ENCODE measurements around the gene CORO2B.
"Not testable (repeated sequence)": the region's sequence is repeated elsewhere in the genome, so short reads cannot be mapped to it uniquely, and the experiment has no call there.

The CORO2B gene

DNA sequence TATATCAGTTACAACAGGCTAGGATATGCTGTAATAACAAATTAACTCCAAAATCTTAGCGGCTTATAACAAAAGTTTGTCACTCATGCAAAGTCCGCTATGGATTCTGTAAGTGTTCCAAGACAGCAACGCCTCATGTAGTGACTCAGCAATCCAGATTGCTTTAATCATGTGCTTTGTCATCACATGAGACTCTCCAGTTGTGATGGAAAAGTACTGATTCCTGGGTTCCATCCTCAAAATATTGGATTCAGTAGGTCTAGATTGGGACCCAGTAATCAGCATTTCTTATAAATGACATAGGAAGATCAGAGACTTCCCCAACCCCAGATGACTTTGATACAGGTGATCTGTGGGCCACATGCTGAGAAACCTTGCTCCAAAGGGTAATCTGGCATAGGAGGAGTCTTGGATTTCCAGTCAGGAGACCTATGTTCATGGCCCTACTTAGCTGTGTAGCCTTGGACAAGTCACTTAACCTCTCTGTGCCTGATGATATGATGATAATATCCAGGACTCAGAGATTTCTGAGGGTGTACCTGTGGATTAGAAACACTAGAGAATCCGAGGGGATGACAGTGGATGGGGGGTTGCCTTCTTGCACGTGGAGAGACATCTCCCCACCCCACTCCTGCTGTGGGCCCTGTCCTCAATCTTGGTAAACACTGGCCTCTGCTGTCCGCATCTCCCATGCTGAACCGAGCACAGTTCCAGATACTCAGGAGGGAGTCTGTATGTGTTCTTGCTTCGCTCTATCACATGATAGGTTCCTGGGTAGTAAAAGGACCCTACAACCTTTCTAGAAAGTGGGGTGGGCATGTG is 65.5 kb downstream of the CORO2B start:
- no peaks in the 10 kb centered on the region for H4K20me1 ChIP-seq (ENCODE audit: insufficient read depth, low read length)
- H3K9me2 ChIP-seq (replicated peaks; ENCODE audit: insufficient read depth, low read length): no peaks in the 10 kb centered on the region
- DNase-seq: no peak
- no peak overlapping the region for H3K27ac ChIP-seq (ENCODE audit: low read length)
- TF ChIP-seq EZH2phosphoT487 (IDR thresholded peaks at IDR 0.05; ENCODE audit: low read length): no peak
- TF ChIP-seq EZH2 (optimal IDR thresholded peaks at IDR 0.05; ENCODE audit: low read depth, low read length): no peak
- no peaks in the 10 kb centered on the region for H3K4me1 ChIP-seq (ENCODE audit: low read length)
- H3K4me3 ChIP-seq (ENCODE audit: low read length): no peak overlapping the region
- H3K9ac ChIP-seq (ENCODE audit: low read length): no peak overlapping the region
- H3K36me3 ChIP-seq (replicated peaks; ENCODE audit: insufficient read depth, low read length): no peaks in the 10 kb centered on the region
- no peak overlapping the region for H2AFZ ChIP-seq (ENCODE audit: low read length)
- no peaks in the 10 kb centered on the region for H3F3A ChIP-seq (ENCODE audit: insufficient read depth, low read length)
- no peak overlapping the region for H3K4me2 ChIP-seq (ENCODE audit: low read depth, low read length)
- no peaks in the 10 kb centered on the region for H3K9me3 ChIP-seq (replicated peaks; ENCODE audit: insufficient read depth, low read length)
- H3K79me2 ChIP-seq (ENCODE audit: low read length): no peaks in the 10 kb centered on the region
- no peaks in the 10 kb centered on the region for H3K27me3 ChIP-seq (replicated peaks; ENCODE audit: insufficient read depth, low read length)

DNA sequence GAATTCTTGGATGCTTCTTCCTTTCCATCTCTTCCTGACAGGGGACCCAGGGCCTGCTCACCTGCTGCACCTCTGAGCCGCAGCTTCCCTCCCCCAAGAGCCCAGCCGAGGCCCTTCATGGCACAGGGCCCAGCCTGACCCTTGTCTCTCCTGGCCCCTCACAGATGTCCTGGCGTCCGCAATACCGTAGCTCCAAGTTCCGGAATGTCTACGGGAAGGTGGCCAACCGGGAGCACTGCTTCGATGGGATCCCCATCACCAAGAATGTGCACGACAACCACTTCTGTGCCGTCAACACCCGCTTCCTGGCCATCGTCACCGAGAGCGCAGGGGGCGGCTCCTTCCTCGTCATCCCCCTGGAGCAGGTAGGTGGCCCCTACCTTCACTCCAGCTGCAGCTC is 66.2 kb downstream of the CORO2B start:
- Histone ChIP-seq H3K4me2 (ENCODE audit: low read depth, low read length) (no peak overlapping the region), H3F3A (ENCODE audit: insufficient read depth, low read length) (no peaks in the 10 kb centered on the region), H3K9me2 (replicated peaks; ENCODE audit: insufficient read depth, low read length) (no peaks in the 10 kb centered on the region), H3K79me2 (ENCODE audit: low read length) (no peaks in the 10 kb centered on the region), H3K36me3 (replicated peaks; ENCODE audit: insufficient read depth, low read length) (no peaks in the 10 kb centered on the region), H2AFZ (ENCODE audit: low read length) (no peak overlapping the region), H4K20me1 (ENCODE audit: insufficient read depth, low read length) (no peaks in the 10 kb centered on the region), H3K9me3 (replicated peaks; ENCODE audit: insufficient read depth, low read length) (no peaks in the 10 kb centered on the region), H3K27ac (ENCODE audit: low read length) (no peak overlapping the region), H3K4me1 (ENCODE audit: low read length) (no peaks in the 10 kb centered on the region), H3K4me3 (ENCODE audit: low read length) (no peak overlapping the region), H3K9ac (ENCODE audit: low read length) (no peak overlapping the region), H3K27me3 (replicated peaks; ENCODE audit: insufficient read depth, low read length) (no peaks in the 10 kb centered on the region)
- TF ChIP-seq EZH2phosphoT487 (IDR thresholded peaks at IDR 0.05; ENCODE audit: low read length) (no peak), EZH2 (optimal IDR thresholded peaks at IDR 0.05; ENCODE audit: low read depth, low read length) (no peak)
- TF ChIP-seq, protein P1, sequence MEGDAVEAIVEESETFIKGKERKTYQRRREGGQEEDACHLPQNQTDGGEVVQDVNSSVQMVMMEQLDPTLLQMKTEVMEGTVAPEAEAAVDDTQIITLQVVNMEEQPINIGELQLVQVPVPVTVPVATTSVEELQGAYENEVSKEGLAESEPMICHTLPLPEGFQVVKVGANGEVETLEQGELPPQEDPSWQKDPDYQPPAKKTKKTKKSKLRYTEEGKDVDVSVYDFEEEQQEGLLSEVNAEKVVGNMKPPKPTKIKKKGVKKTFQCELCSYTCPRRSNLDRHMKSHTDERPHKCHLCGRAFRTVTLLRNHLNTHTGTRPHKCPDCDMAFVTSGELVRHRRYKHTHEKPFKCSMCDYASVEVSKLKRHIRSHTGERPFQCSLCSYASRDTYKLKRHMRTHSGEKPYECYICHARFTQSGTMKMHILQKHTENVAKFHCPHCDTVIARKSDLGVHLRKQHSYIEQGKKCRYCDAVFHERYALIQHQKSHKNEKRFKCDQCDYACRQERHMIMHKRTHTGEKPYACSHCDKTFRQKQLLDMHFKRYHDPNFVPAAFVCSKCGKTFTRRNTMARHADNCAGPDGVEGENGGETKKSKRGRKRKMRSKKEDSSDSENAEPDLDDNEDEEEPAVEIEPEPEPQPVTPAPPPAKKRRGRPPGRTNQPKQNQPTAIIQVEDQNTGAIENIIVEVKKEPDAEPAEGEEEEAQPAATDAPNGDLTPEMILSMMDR (IDR thresholded peaks at IDR 0.05; ENCODE audit: low read length): no peak
- no peak for DNase-seq

DNA sequence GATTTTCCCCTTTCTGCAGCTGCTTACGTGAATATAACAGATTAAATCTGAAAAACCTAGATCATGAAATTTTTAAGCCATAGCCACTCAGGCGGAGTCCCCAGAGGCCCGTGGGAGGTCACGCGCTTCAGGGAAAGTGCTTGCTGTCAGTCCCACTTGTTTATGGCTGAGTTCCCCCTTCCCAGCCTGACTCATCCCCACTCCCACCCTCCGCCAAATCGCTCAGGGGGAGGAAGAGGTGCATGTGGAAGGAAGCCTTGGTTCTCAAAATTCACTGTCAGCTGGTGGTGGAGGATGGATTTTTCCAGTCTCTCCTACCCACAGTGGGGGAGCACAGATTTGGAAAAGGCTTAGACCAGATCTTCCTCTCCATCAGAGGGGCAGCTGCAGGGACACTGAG is 67.4 kb downstream of the CORO2B start:
- Histone ChIP-seq H3K4me1 (ENCODE audit: low read length) (no peaks in the 10 kb centered on the region), H2AFZ (ENCODE audit: low read length) (no peak overlapping the region), H4K20me1 (ENCODE audit: insufficient read depth, low read length) (no peaks in the 10 kb centered on the region), H3K9me3 (replicated peaks; ENCODE audit: insufficient read depth, low read length) (no peaks in the 10 kb centered on the region), H3K9me2 (replicated peaks; ENCODE audit: insufficient read depth, low read length) (no peaks in the 10 kb centered on the region), H3K36me3 (replicated peaks; ENCODE audit: insufficient read depth, low read length) (no peaks in the 10 kb centered on the region), H3K27me3 (replicated peaks; ENCODE audit: insufficient read depth, low read length) (no peaks in the 10 kb centered on the region), H3K27ac (ENCODE audit: low read length) (no peak overlapping the region), H3K79me2 (ENCODE audit: low read length) (no peaks in the 10 kb centered on the region), H3K9ac (ENCODE audit: low read length) (no peak overlapping the region), H3K4me3 (ENCODE audit: low read length) (no peak overlapping the region), H3K4me2 (ENCODE audit: low read depth, low read length) (no peak overlapping the region), H3F3A (ENCODE audit: insufficient read depth, low read length) (no peaks in the 10 kb centered on the region)
- DNase-seq: no peak
- TF ChIP-seq, protein P1 (IDR thresholded peaks at IDR 0.05; ENCODE audit: low read length): no peak
- TF ChIP-seq EZH2 (optimal IDR thresholded peaks at IDR 0.05; ENCODE audit: low read depth, low read length): no peak
- no peak for TF ChIP-seq EZH2phosphoT487 (IDR thresholded peaks at IDR 0.05; ENCODE audit: low read length)

DNA sequence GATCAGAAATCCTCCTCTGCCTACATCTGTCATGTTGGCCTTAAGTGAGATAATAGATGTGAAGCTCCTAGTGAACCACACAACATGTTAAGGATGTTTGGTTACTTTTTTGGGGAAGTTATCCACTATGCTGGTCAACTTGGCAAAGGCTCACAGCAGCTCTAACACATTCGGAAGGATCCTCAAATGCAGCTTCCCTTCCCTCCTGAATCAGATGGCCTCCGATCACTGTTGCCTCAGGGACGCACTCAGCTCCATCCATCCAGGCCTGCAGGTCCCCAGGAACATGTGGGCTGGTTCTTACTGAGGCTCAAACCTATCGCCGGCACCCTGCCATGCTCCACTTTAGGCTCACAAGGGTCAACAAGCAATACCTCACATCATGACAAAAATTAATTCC is 67.9 kb downstream of the CORO2B start:
- H3K9me3 ChIP-seq (replicated peaks; ENCODE audit: insufficient read depth, low read length): no peaks in the 10 kb centered on the region
- no peak overlapping the region for H2AFZ ChIP-seq (ENCODE audit: low read length)
- no peak for DNase-seq
- no peak overlapping the region for H3K27ac ChIP-seq (ENCODE audit: low read length)
- no peak overlapping the region for H3K4me3 ChIP-seq (ENCODE audit: low read length)
- H3K9ac ChIP-seq (ENCODE audit: low read length): no peak overlapping the region
- H3K36me3 ChIP-seq (replicated peaks; ENCODE audit: insufficient read depth, low read length): no peaks in the 10 kb centered on the region
- H3K4me2 ChIP-seq (ENCODE audit: low read depth, low read length): no peak overlapping the region
- no peaks in the 10 kb centered on the region for H3K27me3 ChIP-seq (replicated peaks; ENCODE audit: insufficient read depth, low read length)
- TF ChIP-seq EZH2phosphoT487 (IDR thresholded peaks at IDR 0.05; ENCODE audit: low read length): no peak
- no peak for TF ChIP-seq EZH2 (optimal IDR thresholded peaks at IDR 0.05; ENCODE audit: low read depth, low read length)
- TF ChIP-seq, protein P1 (IDR thresholded peaks at IDR 0.05; ENCODE audit: low read length): no peak
- no peaks in the 10 kb centered on the region for H3K79me2 ChIP-seq (ENCODE audit: low read length)
- H3K9me2 ChIP-seq (replicated peaks; ENCODE audit: insufficient read depth, low read length): no peaks in the 10 kb centered on the region
- H3F3A ChIP-seq (ENCODE audit: insufficient read depth, low read length): no peaks in the 10 kb centered on the region
- no peaks in the 10 kb centered on the region for H4K20me1 ChIP-seq (ENCODE audit: insufficient read depth, low read length)
- H3K4me1 ChIP-seq (ENCODE audit: low read length): no peaks in the 10 kb centered on the region

DNA sequence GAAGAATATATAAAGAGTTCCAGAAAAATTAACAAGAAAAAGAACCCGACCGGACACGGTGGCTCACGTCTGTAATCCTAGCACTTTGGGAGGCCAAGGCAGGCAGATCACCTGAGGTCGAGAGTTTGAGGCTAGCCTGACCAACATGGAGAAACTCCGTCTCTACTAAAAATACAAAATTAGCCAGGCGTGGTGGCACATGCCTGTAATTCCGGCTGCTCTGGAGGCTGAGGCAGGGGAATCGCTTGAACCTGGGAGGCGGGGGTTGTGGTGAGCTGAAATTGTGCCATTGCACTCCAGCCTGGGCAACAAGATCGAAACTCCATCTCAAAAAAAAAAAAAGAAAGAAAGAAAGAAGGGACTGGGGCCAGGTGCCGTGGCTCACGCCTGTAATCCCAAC is 68.6 kb downstream of the CORO2B start:
- not testable (repeated sequence) for H3K27ac ChIP-seq (ENCODE audit: low read length); H3K79me2 ChIP-seq (ENCODE audit: low read length); H3K36me3 ChIP-seq (replicated peaks; ENCODE audit: insufficient read depth, low read length); DNase-seq; H4K20me1 ChIP-seq (ENCODE audit: insufficient read depth, low read length); H3F3A ChIP-seq (ENCODE audit: insufficient read depth, low read length); H3K27me3 ChIP-seq (replicated peaks; ENCODE audit: insufficient read depth, low read length); H3K9ac ChIP-seq (ENCODE audit: low read length); H3K4me2 ChIP-seq (ENCODE audit: low read depth, low read length); H3K9me2 ChIP-seq (replicated peaks; ENCODE audit: insufficient read depth, low read length); H3K4me3 ChIP-seq (ENCODE audit: low read length); H3K4me1 ChIP-seq (ENCODE audit: low read length); H3K9me3 ChIP-seq (replicated peaks; ENCODE audit: insufficient read depth, low read length); H2AFZ ChIP-seq (ENCODE audit: low read length)
